ENCODE results near the gene ANKRD28. TPM values are rescaled to one million over a fixed set of nuclear protein-coding genes. Genes with fewer than 3 reads are reported as not detected.

ANKRD28 gene
- polyA plus RNA-seq, 1 of the 3 experiments (the other 2 are of a cell fraction): 74.8 TPM

GRCh38 chr3:15754047-15754446 is 43.7 kb downstream of the ANKRD28 start:
- Histone ChIP-seq H4K20me1 (ENCODE audit: insufficient read depth) (no peaks in the 10 kb centered on the region), H3K27me3 (ENCODE audit: insufficient read depth) (no peaks in the 10 kb centered on the region), H3K36me3 (replicated peaks in 1 of 2; ENCODE audit: control insufficient read depth in 1 of 2, insufficient read depth in 2 of 2, low read length in 1 of 2) (peaks cover 65 to 67% of the 10 kb centered on the region in 2 experiments), H3K4me1 (ENCODE audit: control insufficient read depth in 1 of 2, insufficient read depth in 2 of 2, low read depth in 1 of 2, low read length in 1 of 2) (peaks cover 4 to 17% of the 10 kb centered on the region in 2 experiments; a peak in 2 of 4 replicates), H3K79me2 (ENCODE audit: insufficient read depth) (peaks cover 98% of the 10 kb centered on the region), H3K9me2 (no peaks in the 10 kb centered on the region), H3K4me2 (no peak overlapping the region), H3F3A (replicated peaks; ENCODE audit: insufficient read depth) (peaks cover 35% of the 10 kb centered on the region), H3K4me3 (ENCODE audit: low read depth in 2 of 2, low read length in 1 of 2) (no peak overlapping the region), H2AFZ (ENCODE audit: low read depth) (no peak overlapping the region), H3K9ac (peak overlapping the region; percentile 24; the same call in 1 of the 2 replicates), H3K9me3 (no peaks in the 10 kb centered on the region), H3K27ac (ENCODE audit: low read depth in 2 of 2, low read length in 1 of 2) (peak overlapping the region in 1 of 2 experiments; percentile 65; a peak in 2 of 4 replicates)
- TF ChIP-seq SMC3 (IDR thresholded peaks at IDR 0.05; ENCODE audit: low read depth, low read length) (no peak), IRF3 (IDR thresholded peaks at IDR 0.05; ENCODE audit: low read depth, low read length) (no peak), NRF1 (IDR thresholded peaks at IDR 0.05; ENCODE audit: low read depth, low read length) (no peak), TCF12 (IDR thresholded peaks at IDR 0.05) (no peak; the same call in 1 of the 2 replicates), EP300 (IDR thresholded peaks at IDR 0.05; ENCODE audit: borderline replicate concordance in 1 of 2, low read depth in 1 of 2, low read length in 1 of 2) (peak in 1 of 2 experiments; percentile 18; a peak in 1 of 4 replicates), EZH2phosphoT487 (IDR thresholded peaks at IDR 0.05; ENCODE audit: borderline replicate concordance, low read depth) (no peak), TEAD4 (IDR thresholded peaks at IDR 0.05; ENCODE audit: borderline replicate concordance, insufficient read depth) (no peak), MAX (IDR thresholded peaks at IDR 0.05; ENCODE audit: low read depth) (no peak), TAF1 (IDR thresholded peaks at IDR 0.05; ENCODE audit: borderline replicate concordance, low read depth, low read length) (no peak), JUND (IDR thresholded peaks at IDR 0.05) (0 out of 2 replicates have a peak, but pooled peaks have one; percentile 15), RXRA (IDR thresholded peaks at IDR 0.05; ENCODE audit: borderline replicate concordance, low read depth) (no peak), NFIC (IDR thresholded peaks at IDR 0.05; ENCODE audit: borderline replicate concordance) (no peak), POLR2AphosphoS5 (IDR thresholded peaks at IDR 0.05; ENCODE audit: low read depth, low read length) (no peak), RCOR1 (IDR thresholded peaks at IDR 0.05; ENCODE audit: low read length) (no peak), SIN3A (IDR thresholded peaks at IDR 0.05; ENCODE audit: borderline replicate concordance, low read depth, low read length) (no peak), FOSL2 (IDR thresholded peaks at IDR 0.05; ENCODE audit: borderline replicate concordance, low read depth) (peak; percentile 48; the same call in 1 of the 2 replicates), PBX3 (IDR thresholded peaks at IDR 0.05) (peak; percentile 49)
- ChIA-PET POLR2A (no interaction called here), CTCF (interaction anchor here (1.1 kb wide), 1 partner anchor 18 kb away, joined by 3 read pairs; no protein-coding TSS in a partner anchor)
- DNase-seq: no peak
- 43% methylated on average over 2 of the region's 2 CpGs for WGBS (ENCODE audit: low lambda C conversion rate)

Data from SK-N-SH (cell line).